Cardiac muscle cell (in vitro differentiated cells and primary cell): ENCODE measurements around the gene GTF3C2. TPM values are rescaled to one million over a fixed set of nuclear protein-coding genes. Genes with fewer than 3 reads are reported as not detected.

Source experiments
- DNase-seq, 2 donors: peaks; one replicate each; pipeline versions ENCODE4 v3.0.0 to v3.0.0-alpha.2; 2010 to 2017; ENCODE audit warnings: low read depth in 1 of 2, low spot score in 1 of 2
- H3K27ac ChIP-seq: fragments of 200-600 bp; sonication (generic); 2 replicates; pipeline ENCODE4 v1.5.1; 2016
- H3K27me3 ChIP-seq: fragments of 200-600 bp; sonication (generic); 2 replicates; pipeline ENCODE4 v1.6.0; 2016; ENCODE audit warnings: control low read depth
- H3K36me3 ChIP-seq: fragments of 200-600 bp; sonication (generic); 2 replicates; pipeline ENCODE4 v1.5.1; 2016; ENCODE audit warnings: control low read depth
- H3K4me1 ChIP-seq: fragments of 200-600 bp; sonication (generic); 2 replicates; pipeline ENCODE4 v1.8.1; 2017; ENCODE audit warnings: low read depth, mild to moderate bottlenecking, mixed run types
- H3K4me3 ChIP-seq: fragments of 200-600 bp; sonication (generic); 2 replicates; pipeline ENCODE4 v1.5.1; 2016; ENCODE audit warnings: mild to moderate bottlenecking
- H3K9me3 ChIP-seq: fragments of 200-600 bp; sonication (generic); 2 replicates; pipeline ENCODE4 v1.5.1; 2017; ENCODE audit warnings: low read depth, mild to moderate bottlenecking, control low read depth
- polyA plus RNA-seq: library from polyadenylated mRNA; unstranded; fragments of >200 nt; fragmentation: Nextera tagmentation; extraction: Ambion mirVana; gene quantifications from 2 replicates; pipeline ENCODE4 v1.2.1, GENCODE V29; 2016
- total RNA-seq: library from RNA; depleted of rRNA; stranded (reverse); fragments of >200 nt; gene quantifications from 2 replicates; pipeline ENCODE4 v1.2.3, GENCODE V29; 2016
- TF ChIP-seq, protein P1 (sequence below): IDR thresholded peaks from 2 replicates; pipeline ENCODE4 v1.5.1; 2012; ENCODE audit warnings: low read depth, mild to moderate bottlenecking, low read length

GTF3C2 gene
- total and polyA plus RNA-seq, 2 experiments from 2014 or later = 38.2 to 47.7 TPM

DNA sequence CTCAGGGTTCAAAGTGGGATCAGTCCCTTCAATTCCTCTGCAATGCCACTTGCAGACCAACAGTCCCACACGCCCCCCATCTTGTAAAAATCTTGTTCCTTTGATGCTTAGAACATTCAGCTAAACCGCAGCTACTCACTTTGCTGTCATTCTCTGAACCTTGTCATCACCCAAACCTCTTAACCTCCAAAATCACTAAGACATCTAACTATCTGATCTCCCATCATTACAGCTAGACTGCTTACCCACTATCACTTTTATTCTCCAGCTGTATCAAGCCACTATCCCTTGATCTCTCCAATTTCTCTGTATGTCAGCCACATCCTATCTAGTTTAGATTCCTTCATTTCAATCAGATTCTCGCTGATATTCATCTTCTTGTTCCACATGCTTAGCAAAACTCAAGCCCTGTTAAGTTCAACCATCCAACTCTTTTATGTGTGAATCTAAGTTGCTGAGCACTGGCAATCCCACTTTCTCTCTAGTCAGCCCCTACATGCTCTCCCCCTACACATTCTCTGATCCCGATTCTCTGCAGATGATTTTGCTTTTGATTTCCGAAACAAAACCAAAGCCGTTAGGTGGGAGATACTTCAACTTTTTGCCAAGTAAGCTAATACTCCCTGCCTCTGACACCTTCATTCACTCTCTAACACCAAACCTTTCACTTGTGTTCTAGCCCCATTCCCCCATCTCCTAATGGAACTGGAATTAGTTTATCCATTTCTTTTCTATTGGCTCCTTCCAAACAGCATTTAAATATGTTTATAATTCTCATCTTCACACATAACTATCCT lies 4.6 kb downstream of the GTF3C2 start:
- DNase-seq = no peak
- no peaks in the 10 kb centered on the region for H3K27me3 ChIP-seq
- no peak overlapping the region for H3K27ac ChIP-seq
- H3K36me3 ChIP-seq = no peaks in the 10 kb centered on the region
- TF ChIP-seq, protein P1, sequence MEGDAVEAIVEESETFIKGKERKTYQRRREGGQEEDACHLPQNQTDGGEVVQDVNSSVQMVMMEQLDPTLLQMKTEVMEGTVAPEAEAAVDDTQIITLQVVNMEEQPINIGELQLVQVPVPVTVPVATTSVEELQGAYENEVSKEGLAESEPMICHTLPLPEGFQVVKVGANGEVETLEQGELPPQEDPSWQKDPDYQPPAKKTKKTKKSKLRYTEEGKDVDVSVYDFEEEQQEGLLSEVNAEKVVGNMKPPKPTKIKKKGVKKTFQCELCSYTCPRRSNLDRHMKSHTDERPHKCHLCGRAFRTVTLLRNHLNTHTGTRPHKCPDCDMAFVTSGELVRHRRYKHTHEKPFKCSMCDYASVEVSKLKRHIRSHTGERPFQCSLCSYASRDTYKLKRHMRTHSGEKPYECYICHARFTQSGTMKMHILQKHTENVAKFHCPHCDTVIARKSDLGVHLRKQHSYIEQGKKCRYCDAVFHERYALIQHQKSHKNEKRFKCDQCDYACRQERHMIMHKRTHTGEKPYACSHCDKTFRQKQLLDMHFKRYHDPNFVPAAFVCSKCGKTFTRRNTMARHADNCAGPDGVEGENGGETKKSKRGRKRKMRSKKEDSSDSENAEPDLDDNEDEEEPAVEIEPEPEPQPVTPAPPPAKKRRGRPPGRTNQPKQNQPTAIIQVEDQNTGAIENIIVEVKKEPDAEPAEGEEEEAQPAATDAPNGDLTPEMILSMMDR = no peak
- H3K4me3 ChIP-seq = no peak overlapping the region
- H3K9me3 ChIP-seq = no peaks in the 10 kb centered on the region
- no peaks in the 10 kb centered on the region for H3K4me1 ChIP-seq

DNA sequence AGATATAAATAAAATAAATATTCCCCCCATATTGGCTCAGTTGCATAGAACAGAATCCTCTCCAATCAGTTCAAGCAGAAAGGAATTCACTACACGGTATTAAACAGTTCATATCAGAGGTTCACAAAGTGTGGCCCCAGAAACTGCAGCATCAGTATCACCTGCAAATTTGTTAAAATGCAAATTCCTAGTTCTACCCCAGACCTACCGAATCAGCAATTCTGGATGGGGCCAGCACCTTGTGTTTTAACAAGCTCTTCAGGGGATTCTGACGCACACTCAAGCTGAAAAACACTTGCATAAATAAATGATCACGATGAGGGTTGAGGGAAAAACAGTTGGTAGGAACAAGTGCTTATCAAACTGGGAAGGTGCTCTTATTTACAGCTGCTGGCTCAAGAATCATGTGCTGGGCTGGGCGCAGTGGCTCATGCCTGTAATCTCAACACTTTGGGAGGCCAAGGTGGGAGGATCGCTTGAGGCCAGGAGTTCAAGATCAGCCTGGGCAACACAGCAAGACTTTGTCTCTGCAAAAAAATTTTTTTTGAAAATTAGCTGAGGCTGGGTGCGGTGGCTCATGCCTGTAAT lies 6.4 kb downstream of the GTF3C2 start:
- no peak for DNase-seq
- no peaks in the 10 kb centered on the region for H3K4me1 ChIP-seq
- no peaks in the 10 kb centered on the region for H3K27me3 ChIP-seq
- no peaks in the 10 kb centered on the region for H3K36me3 ChIP-seq
- TF ChIP-seq, protein P1 = no peak
- H3K27ac ChIP-seq = no peak overlapping the region
- H3K9me3 ChIP-seq = no peaks in the 10 kb centered on the region
- no peak overlapping the region for H3K4me3 ChIP-seq

DNA sequence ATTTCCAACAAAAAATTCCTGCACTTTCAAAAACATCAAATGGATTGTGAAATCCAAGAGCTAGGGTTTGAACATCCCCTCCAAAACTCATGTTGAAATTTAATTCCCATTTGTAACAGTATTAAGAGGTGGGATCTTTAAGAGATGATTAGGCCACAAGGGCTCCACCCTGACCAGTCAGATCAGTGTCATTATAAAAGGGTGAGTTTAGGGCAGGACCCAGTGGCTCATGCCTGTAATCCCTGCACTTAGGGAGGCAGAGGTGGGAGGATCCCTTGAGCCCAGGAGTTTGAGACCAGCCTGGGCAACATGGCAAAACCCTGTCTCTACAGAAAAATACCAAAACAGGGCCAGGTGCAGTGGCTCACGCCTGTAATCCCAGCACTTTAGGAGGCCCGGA lies 8.9 kb downstream of the GTF3C2 start:
- TF ChIP-seq, protein P1 = no peak
- H3K27me3 ChIP-seq = no peaks in the 10 kb centered on the region
- H3K36me3 ChIP-seq = peaks cover 2% of the 10 kb centered on the region
- no peaks in the 10 kb centered on the region for H3K4me1 ChIP-seq
- no peak for DNase-seq
- H3K27ac ChIP-seq = no peak overlapping the region
- no peaks in the 10 kb centered on the region for H3K9me3 ChIP-seq
- H3K4me3 ChIP-seq = no peak overlapping the region

DNA sequence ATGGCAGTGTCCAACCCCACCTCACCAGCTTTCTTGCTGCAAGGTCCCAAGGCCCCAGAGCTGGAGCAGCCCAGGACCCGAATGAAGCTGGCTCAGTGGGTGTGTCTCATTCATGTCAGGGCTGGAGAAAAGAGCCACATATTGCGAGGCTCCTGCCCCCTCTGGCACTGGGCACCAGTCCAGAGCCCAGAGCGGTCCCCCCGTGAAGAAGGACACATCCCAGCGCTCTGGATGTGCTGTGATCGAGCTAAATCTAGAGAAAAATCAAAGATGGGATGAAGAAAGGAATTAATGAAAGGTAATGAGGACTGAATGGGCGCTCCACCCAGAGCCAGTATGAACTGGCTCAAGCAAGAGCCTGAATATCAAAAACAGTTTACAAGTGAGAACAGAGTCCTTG lies 20.4 kb downstream of the GTF3C2 start:
- Histone ChIP-seq H3K9me3 (no peaks in the 10 kb centered on the region), H3K36me3 (peaks cover 51% of the 10 kb centered on the region), H3K4me3 (no peak overlapping the region), H3K4me1 (no peaks in the 10 kb centered on the region), H3K27ac (no peak overlapping the region), H3K27me3 (no peaks in the 10 kb centered on the region)
- DNase-seq = no peak
- TF ChIP-seq, protein P1 = no peak

DNA sequence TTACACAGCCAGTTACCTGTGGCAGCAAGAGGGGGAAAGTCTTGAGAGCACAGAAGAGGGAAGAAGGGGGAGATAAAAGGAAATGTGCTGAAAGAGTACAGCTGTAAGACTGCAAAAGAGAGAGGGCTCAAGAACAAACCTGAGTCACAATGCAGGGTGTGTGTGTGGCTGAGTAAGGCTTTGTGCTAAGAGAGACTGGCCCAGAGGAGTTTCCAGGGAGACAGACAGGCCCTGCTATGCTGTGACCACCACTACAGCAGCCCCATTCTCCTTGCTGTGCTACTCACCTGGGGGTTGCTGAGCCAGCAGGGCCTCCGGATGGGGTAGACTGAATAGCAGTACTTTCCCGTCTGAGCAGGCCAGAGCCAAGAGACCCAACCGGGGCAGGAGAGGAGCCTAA lies 21.3 kb downstream of the GTF3C2 start:
- H3K36me3 ChIP-seq = peaks cover 45% of the 10 kb centered on the region
- no peaks in the 10 kb centered on the region for H3K4me1 ChIP-seq
- TF ChIP-seq, protein P1 = no peak
- no peak for DNase-seq
- no peak overlapping the region for H3K27ac ChIP-seq
- H3K9me3 ChIP-seq = no peaks in the 10 kb centered on the region
- no peak overlapping the region for H3K4me3 ChIP-seq
- H3K27me3 ChIP-seq = no peaks in the 10 kb centered on the region
